GM13977 (cell line): ENCODE results near the gene CCR2.
"Not testable (repeated sequence)": the region's sequence is repeated elsewhere in the genome, so short reads cannot be mapped to it uniquely, and the experiment has no call there.

Experiments used
- DNase-seq: peaks from one replicate; pipeline ENCODE4 v3.0.0; 2012; ENCODE audit warnings: low spot score
- in situ Hi-C: fragments of 300-500 bp; cut with MboI; formaldehyde crosslinking; loops from one replicate; pipeline ENCODE4 v1.12.0; 2022; ENCODE audit warnings: low sequenced_read_pairs, low pct_unique_long_range_greater_than_20kb, mixed read lengths, inconsistent platforms; ENCODE audit not compliant: unreplicated experiment
- TF ChIP-seq, protein P1 (sequence below): IDR thresholded peaks from 2 replicates; pipeline ENCODE4 v1.5.1; 2012; ENCODE audit warnings: mild to moderate bottlenecking, control low read depth; ENCODE audit not compliant: insufficient read depth; ENCODE audit errors: extremely low read depth, missing control alignments

CCR2 gene

DNA sequence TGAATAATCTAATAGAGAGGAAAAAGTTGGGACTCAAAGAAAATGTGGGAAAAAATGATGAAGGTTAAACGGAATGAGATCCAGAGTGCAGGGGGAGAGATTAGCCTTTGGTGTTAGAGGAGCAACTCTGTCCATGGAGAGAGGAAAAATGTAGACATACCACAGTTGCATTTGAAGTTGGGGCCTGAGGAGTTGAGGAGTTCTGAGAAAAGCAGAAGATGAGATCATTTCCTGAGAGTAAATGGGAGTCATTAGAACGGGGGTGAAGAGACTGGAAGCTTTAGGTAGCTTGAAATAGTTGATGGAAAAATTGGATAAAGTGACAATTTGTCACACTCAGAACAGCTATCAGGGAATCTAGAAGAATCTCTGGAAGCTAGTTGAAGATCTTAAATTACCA, 45.6 kb downstream of the CCR2 start:
- TF ChIP-seq, protein P1, sequence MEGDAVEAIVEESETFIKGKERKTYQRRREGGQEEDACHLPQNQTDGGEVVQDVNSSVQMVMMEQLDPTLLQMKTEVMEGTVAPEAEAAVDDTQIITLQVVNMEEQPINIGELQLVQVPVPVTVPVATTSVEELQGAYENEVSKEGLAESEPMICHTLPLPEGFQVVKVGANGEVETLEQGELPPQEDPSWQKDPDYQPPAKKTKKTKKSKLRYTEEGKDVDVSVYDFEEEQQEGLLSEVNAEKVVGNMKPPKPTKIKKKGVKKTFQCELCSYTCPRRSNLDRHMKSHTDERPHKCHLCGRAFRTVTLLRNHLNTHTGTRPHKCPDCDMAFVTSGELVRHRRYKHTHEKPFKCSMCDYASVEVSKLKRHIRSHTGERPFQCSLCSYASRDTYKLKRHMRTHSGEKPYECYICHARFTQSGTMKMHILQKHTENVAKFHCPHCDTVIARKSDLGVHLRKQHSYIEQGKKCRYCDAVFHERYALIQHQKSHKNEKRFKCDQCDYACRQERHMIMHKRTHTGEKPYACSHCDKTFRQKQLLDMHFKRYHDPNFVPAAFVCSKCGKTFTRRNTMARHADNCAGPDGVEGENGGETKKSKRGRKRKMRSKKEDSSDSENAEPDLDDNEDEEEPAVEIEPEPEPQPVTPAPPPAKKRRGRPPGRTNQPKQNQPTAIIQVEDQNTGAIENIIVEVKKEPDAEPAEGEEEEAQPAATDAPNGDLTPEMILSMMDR = no peak
- in situ Hi-C loops = loop anchor here (25.0 kb wide), 1 partner anchor 637 kb away; no protein-coding TSS in a partner anchor
- DNase-seq = no peak

DNA sequence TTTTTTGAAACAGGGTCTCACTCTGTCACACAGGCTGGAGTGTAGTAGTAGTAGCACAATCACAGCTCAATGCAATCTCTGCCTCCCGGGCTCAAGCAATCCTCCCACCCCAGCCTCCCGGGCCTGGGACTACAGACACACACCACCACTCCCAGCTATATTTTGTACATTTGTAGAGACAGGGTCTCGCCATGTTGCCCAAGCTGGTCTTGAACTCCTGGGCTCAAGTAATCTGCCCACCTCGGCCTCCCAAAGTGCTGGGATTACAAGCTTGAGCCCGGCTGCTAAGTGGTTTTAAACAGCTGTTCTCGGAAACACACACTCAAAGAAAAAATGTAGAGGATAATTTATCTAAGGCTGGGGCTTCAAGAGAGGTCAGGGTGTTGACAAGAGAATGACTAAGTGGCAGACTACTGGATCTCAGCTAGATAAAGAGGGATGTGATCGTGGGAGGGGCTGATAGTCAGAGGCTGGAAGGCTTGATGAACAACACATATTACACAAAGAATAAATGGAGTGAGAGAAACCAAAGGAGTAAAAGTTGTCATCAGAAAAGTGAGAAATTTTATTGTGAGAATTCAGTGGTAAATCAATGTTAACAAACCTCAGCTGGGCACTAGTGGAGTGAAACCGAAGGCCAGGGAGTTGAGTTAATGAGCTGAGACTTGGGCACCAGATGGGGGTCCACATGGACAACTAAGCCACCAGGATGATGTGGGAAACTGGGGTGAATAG, 46.3 kb downstream of the CCR2 start:
- no peak for DNase-seq
- in situ Hi-C loops = loop anchor here (25.0 kb wide), 1 partner anchor 638 kb away; no protein-coding TSS in a partner anchor

DNA sequence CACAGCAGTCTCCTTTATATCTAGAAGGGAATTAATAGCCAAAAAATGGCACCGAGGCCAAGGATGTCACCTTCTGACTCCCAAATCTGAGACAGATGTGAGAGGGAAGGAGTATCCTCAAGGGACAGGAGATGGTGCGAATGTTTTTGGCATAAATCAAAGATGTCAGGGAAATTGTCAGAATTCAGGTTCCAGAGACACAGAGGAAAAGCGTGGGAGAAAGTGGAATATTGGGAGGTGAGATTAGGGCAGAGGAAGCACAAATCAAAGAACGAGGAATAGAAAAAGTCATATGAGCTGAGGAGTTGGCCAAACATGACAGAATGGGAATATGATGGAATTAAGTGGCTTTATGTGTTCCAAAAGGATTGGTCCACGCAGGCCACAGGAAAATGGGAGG, 46.9 kb downstream of the CCR2 start:
- TF ChIP-seq, protein P1 = no peak
- in situ Hi-C loops = no loop called here
- no peak for DNase-seq

More for the DNA sequence above, 46.3 kb downstream of the CCR2 start:
- TF ChIP-seq, protein P1 = no peak

DNA sequence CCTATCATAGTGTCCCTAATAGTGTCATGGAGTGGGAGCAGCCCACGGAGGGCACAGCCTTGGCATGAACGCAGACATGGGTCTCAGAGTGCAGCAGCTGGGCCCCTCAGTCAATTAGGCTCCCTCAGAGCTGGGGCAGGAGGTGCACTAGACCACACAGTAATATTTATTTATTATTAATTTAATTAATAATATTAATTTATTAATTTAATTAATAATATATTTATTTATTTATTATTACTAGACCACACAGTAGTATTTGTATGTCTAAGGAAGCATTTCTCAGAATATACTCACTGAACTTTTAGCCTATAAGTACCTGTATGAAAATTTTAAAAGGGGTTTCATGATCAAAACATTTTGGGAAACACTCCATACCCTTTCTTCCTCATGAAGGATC, 47.7 kb downstream of the CCR2 start:
- DNase-seq = no peak
- in situ Hi-C loops = no loop called here
- TF ChIP-seq, protein P1 = no peak

DNA sequence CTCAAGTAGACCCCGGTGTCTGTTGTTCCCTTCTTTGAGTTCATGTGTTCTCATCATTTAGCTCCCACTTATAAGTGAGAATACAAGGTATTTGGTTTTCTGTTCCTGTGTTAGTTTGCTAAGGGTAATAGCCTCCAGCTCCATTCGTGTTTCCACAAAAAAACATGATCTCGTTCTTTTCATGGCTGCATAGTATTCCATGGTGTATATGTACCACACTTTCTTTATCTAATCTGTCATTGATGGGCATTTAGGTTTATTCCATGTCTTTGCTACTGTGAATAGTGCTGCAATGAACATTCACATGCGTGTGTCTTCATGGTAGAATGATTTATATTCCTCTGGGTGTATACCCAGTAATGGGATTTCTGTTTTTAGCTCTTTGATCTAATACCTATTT, 49.0 kb downstream of the CCR2 start:
- in situ Hi-C loops, DNase-seq: not testable (repeated sequence)

DNA sequence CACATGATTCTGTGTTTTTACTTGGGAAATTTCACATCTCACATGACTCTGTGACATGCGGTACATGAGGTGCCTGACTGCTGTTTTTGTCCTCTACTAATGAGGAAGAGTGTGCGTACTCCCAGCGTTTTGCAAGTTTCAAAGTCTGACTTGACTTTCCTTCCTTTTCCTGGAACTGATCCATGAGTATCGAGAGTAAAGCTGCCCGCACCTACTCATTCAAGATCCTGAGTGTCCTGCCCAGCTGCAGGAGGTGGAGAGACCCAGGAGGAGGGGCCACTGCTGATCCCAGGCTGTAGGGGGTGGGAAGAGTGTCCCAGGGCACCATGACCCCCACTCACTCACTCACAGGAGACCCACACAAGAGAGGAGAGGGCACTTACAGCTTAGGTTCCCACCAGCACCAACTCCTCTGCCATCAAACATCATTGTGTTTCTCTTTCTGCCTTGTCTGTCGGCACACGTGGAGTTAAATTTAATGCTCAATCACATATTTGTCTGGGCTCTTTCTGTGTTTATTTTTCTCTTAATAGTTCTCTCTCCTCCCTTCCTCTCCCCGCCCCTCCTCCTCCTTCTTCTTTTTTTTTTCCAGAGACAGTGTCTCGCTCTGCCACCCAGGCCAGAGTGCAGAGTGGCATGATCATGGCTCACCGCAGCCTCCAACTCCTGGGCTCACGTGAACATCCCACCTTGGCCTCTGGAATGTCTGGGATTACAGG, 51.5 kb downstream of the CCR2 start:
- in situ Hi-C loops = no loop called here
- TF ChIP-seq, protein P1 = no peak
- DNase-seq = no peak

DNA sequence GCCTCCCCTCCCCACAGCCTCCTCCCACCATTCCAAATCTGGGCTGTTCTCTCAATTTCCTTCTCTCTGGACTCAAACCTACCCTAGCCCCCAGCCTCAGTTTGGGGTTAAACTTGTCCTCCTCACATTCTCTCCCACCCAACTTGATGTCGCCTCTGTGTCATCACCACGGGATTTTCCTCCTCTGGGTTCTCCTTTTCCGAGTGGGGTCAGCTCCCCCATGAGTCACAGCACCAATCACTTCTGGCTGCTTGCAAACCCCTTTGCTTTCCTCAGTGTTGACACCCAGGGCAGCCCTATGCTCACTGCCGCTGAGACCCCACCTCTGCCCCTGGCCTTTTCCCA, 52.5 kb downstream of the CCR2 start:
- no peak for DNase-seq
- in situ Hi-C loops = no loop called here
- TF ChIP-seq, protein P1 = no peak
